Measurements from ENCODE around the gene RAI14. TPM values are rescaled to one million over a fixed set of nuclear protein-coding genes. Genes with fewer than 3 reads are reported as not detected.

The RAI14 gene
- total RNA-seq, 2 experiments from 2014 or later: 0.92 to 12.3 TPM

- no TSS peak for BruUV-seq (replicated peaks)
- Histone ChIP-seq H3K4me1 (ENCODE audit: insufficient read depth, low read length, poor library complexity, severe bottlenecking) (no peaks in the 10 kb centered on the region), H3K4me2 (ENCODE audit: low read length) (no peak overlapping the region), H4K20me1 (ENCODE audit: insufficient read depth, low read length) (no peaks in the 10 kb centered on the region), H3K9me2 (ENCODE audit: insufficient read depth, low read length) (no peaks in the 10 kb centered on the region), H3K79me2 (ENCODE audit: insufficient read depth, low read depth, low read length) (no peaks in the 10 kb centered on the region), H3K4me3 (ENCODE audit: low read depth, low read length, poor library complexity, severe bottlenecking) (no peak overlapping the region), H3K9me3 (ENCODE audit: low read length) (no peaks in the 10 kb centered on the region), H3K36me3 (ENCODE audit: insufficient read depth, low read length) (no peaks in the 10 kb centered on the region), H3K27ac (ENCODE audit: low read depth, low read length, poor library complexity, severe bottlenecking) (no peak overlapping the region), H2AFZ (ENCODE audit: low read length) (no peak overlapping the region)
- DNase-seq (ENCODE audit: low spot score): no peak
- CTCF ChIA-PET (ENCODE audit: unreplicated experiment): no interaction called here
- POLR2A ChIA-PET: interaction anchor here (0.8 to 1.4 kb wide), 2 partner anchors 10 to 15 kb away, joined by 3 to 4 read pairs; no protein-coding TSS in a partner anchor
- intact Hi-C loops (cut with micrococcal nuclease; ENCODE audit: unreplicated experiment): no loop called here
- no peak for TF ChIP-seq EZH2phosphoT487 (IDR thresholded peaks at IDR 0.05; ENCODE audit: borderline replicate concordance, low read depth, low read length)
Observed at GRCh38 chr5:34833976-34834793, 178.1 kb downstream of the RAI14 start.

DNA sequence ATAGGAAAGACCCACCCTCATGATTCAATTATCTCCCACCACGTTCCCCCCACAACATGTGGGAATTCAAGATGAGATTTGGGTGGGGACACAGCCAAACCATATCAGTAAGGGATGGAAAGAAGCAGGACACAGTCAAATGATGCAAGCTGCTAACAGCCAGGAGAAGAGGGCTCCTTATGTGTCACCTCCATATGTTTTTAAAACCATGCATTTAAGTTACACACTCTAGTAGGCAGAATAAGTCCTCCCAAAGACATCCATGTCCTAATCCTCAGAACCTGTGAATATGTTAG is 178.6 kb downstream of the RAI14 start:
- H3K4me2 ChIP-seq (ENCODE audit: low read length): no peak overlapping the region
- no peaks in the 10 kb centered on the region for H3K9me3 ChIP-seq (ENCODE audit: low read length)
- no TSS peak for BruUV-seq (replicated peaks)
- no peak overlapping the region for H3K27ac ChIP-seq (ENCODE audit: low read depth, low read length, poor library complexity, severe bottlenecking)
- H2AFZ ChIP-seq (ENCODE audit: low read length): no peak overlapping the region
- no peaks in the 10 kb centered on the region for H3K79me2 ChIP-seq (ENCODE audit: insufficient read depth, low read depth, low read length)
- no peak for TF ChIP-seq EZH2phosphoT487 (IDR thresholded peaks at IDR 0.05; ENCODE audit: borderline replicate concordance, low read depth, low read length)
- no peak for TF ChIP-seq CTCF (conservative IDR thresholded peaks at IDR 0.05; ENCODE audit: low read length)
- no peaks in the 10 kb centered on the region for H4K20me1 ChIP-seq (ENCODE audit: insufficient read depth, low read length)
- no peaks in the 10 kb centered on the region for H3K9me2 ChIP-seq (ENCODE audit: insufficient read depth, low read length)
- no peaks in the 10 kb centered on the region for H3K36me3 ChIP-seq (ENCODE audit: insufficient read depth, low read length)
- DNase-seq (ENCODE audit: low spot score): no peak
- intact Hi-C loops (cut with micrococcal nuclease; ENCODE audit: unreplicated experiment): no loop called here
- CTCF ChIA-PET (ENCODE audit: unreplicated experiment): no interaction called here
- H3K4me1 ChIP-seq (ENCODE audit: insufficient read depth, low read length, poor library complexity, severe bottlenecking): no peaks in the 10 kb centered on the region
- H3K4me3 ChIP-seq (ENCODE audit: low read depth, low read length, poor library complexity, severe bottlenecking): no peak overlapping the region
- POLR2A ChIA-PET: interaction anchor here (0.8 kb wide), 1 partner anchor 14 kb away, joined by 3 read pairs; no protein-coding TSS in a partner anchor

DNA sequence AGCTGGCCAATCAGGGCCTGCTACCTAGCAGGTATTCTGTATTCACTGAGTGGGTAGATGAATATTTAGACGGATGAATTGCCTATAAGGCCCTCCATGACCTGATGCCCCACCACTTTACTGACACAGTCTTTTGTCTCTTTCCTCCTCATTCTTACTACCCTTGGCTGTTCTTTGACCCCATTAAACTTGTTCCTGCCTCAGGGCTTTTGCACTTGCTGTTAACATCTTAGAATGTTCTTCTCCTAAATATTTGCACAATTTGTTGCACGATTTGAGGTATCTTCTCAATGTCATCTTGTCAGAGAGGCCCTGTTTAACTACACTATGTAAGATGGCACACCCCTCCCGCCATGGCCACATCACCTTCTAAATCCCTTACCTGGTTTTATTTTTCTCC is 179.5 kb downstream of the RAI14 start:
- intact Hi-C loops (cut with micrococcal nuclease; ENCODE audit: unreplicated experiment): no loop called here
- no peak for DNase-seq (ENCODE audit: low spot score)
- no peak overlapping the region for H3K4me3 ChIP-seq (ENCODE audit: low read depth, low read length, poor library complexity, severe bottlenecking)
- no peak overlapping the region for H3K4me2 ChIP-seq (ENCODE audit: low read length)
- CTCF ChIA-PET (ENCODE audit: unreplicated experiment): no interaction called here
- no peak overlapping the region for H2AFZ ChIP-seq (ENCODE audit: low read length)
- POLR2A ChIA-PET: interaction anchor here (0.7 kb wide), 1 partner anchor 328 kb away, joined by 3 read pairs; no protein-coding TSS in a partner anchor
- no TSS peak for BruUV-seq (replicated peaks)
- no peaks in the 10 kb centered on the region for H3K79me2 ChIP-seq (ENCODE audit: insufficient read depth, low read depth, low read length)
- H3K4me1 ChIP-seq (ENCODE audit: insufficient read depth, low read length, poor library complexity, severe bottlenecking): no peaks in the 10 kb centered on the region
- H3K27ac ChIP-seq (ENCODE audit: low read depth, low read length, poor library complexity, severe bottlenecking): no peak overlapping the region
- H3K9me2 ChIP-seq (ENCODE audit: insufficient read depth, low read length): no peaks in the 10 kb centered on the region
- no peaks in the 10 kb centered on the region for H3K9me3 ChIP-seq (ENCODE audit: low read length)
- H3K36me3 ChIP-seq (ENCODE audit: insufficient read depth, low read length): no peaks in the 10 kb centered on the region
- no peaks in the 10 kb centered on the region for H4K20me1 ChIP-seq (ENCODE audit: insufficient read depth, low read length)
- no peak for TF ChIP-seq EZH2phosphoT487 (IDR thresholded peaks at IDR 0.05; ENCODE audit: borderline replicate concordance, low read depth, low read length)
- no peak for TF ChIP-seq CTCF (conservative IDR thresholded peaks at IDR 0.05; ENCODE audit: low read length)
